ENCODE measurements around the gene TOP1. TPM values are rescaled to one million over a fixed set of nuclear protein-coding genes. Genes with fewer than 3 reads are reported as not detected.

Gene TOP1
- polyA plus RNA-seq, 12 donors = 50.6 to 75.8 (median 60.7) TPM; not detected in 1

DNA sequence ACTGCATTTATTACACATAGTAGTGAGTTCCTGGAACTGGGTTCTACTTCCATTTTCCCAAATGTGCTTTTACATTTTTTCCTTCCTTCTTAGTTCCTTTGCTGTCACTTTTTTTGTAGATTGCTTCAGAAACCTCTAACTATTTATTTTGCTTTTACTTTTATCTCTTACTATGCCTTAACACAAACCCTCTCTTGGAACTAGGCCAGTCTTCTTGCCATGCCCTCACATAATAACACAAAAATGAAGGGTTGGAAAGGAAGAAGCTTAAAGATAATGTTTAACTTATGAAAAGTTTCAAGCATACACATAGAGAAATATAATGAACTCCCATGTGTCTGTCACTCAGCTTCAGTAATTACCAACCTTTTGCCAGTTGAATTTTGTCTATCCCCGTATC is 27.1 kb downstream of the TOP1 start:
- DNase-seq = no peak

DNA sequence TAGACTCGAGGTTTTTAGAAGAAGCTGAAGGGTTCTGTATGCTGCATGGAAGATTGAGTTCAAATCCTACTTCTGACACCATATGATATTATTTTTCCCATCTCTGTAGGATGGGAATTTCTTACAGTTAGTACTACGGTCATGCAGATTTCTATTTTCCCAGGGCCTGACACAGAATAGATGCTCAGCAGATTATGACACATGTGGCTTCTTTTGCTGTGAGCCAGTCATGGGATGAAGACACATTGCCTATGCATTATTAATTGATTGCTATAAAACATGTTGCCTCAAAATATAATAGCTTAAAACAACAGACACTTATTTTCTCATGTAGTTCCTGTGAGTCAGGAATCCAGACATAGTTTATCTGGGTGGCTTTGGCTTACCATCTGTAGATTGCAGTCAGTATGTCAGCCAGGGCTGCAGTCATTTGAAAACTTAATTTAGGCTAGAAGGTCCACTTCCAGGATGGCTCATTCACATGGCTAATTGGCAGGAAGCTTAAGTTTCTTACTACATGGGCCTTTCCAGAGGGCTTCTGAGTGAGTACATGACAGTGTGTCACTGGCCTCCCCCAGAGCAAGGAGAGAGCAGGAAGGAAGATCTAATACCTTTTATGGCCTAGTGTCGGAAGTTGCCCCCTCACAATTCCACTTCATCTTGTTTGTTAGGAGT is 29.5 kb downstream of the TOP1 start:
- DNase-seq = no peak

DNA sequence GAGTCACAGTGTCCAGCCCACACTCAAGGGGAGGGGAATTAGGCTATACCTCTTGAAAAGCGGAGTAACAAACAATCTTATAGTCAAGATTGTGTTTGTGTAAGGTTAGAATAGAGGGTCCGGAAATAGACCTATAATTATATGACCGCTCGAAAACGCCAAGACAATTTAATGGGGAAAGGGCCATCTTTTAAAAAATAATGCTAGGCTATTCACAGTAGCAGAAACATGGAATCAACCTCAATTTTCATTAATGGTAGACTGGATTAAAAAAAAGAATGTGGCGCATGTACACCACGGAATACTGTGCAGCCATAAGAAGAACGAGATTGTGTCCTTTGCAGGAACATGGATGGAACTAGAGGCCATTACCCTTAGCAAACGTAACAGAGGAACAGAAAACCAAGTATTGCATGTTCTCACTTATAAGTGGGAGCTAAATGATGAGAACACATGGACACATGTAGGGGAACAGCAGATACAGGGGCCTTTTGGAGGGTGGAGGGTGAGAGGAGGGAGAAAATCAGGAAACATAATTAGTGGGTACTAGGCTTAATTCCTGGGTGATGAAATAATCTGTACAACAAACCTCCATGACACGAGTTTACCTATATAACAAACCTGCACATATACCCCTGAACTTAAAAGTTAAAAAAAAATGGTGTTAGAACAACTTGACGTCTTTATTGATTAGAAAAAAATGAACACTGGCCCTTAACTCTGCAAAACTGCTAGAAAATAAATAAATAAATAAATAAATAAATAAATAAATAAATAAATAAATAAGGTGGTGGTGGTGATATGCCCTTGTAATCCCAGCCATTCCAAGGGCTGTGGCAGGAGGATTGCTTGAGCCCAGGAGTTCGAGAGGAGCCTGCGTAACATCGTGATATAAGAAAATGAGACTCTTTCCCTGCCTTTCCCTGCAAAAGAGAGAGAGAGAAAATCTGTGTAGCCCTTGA is 30.3 kb downstream of the TOP1 start:
- DNase-seq = no peak

DNA sequence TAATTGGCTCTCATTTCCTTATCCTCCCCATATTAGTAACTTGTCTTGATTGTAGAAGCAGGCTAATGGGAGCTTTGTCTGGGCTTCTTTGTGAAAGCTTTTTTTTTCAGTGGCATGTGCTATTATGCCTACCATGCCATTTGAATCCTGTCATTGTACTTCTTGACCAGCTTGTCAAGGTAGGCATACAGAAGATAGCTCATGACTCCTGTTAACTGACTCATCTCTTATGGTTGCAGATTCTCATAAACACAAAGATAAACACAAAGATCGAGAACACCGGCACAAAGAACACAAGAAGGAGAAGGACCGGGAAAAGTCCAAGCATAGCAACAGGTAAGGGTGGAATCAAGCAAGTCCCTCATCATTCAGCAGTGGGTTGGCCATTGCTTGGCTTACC is 32.5 kb downstream of the TOP1 start:
- DNase-seq = no peak

DNA sequence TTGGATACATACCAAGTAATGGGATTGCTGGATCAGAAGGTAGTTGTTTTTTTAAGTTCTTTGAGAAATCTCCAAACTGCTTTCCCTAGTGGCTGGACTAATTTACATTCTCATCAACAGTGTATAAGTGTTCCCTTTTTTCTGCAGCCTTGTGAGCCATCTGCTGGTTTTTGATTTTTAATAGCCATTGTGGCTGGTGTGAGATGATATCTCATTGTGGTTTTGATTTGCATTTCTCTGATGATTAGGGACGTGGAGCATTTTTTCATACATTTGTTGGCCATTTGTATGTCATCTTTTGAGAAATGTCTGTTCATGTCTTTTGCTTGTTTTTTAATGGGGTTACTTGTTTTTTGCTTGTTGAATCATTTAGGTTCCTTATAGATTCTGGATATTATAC is 34.8 kb downstream of the TOP1 start:
- DNase-seq = no peak

DNA sequence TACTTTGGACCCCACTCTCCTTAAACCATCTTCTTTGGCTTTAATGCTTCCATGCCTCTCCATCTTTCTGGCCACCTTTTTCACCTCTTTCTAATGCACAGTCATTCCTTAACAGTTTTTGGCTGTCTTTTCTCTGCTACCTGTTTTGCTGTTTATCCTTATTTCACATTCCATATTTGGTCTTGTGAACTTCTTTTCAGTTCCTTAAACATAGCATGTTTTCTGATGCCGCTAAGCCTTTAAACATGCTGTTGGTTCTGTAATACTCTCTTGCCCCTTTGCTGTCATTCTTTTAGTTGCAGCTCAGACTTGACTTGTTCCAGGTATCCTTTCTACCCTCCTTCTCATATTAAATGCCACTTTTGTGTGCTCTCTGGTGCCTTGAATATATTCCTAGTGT is 35.8 kb downstream of the TOP1 start:
- DNase-seq = no peak

GRCh38 chr20:41065716-41066115 is 37.1 kb downstream of the TOP1 start:
- DNase-seq = no peak

DNA sequence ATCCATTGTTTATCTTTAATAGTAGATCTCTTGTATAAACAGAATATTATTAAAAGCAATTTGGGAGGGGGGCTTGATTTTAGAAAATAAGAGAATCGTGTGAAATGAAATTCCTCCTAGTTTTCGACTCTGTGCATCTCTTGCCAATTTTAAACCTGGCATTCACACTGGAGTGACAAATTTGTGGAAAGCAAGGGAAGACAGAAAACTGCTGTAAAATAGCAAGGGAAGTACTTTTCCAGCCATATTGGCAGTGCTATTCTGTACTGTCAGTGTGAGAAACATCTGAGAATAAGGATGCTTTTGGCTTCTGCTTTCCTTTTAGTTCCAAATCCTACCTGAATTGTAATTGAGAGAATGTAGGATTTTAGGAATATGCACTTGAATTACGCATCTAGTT is 40.2 kb downstream of the TOP1 start:
- DNase-seq = peak; percentile 39

- DNase-seq = peak; percentile 63
These were observed 43.7 kb downstream of the TOP1 start for GRCh38 chr20:41072190-41072863.

GRCh38 chr20:41072915-41073314 is 44.3 kb downstream of the TOP1 start:
- DNase-seq = no peak

GRCh38 chr20:41074441-41074840 is 45.8 kb downstream of the TOP1 start:
- no peak for DNase-seq

DNA sequence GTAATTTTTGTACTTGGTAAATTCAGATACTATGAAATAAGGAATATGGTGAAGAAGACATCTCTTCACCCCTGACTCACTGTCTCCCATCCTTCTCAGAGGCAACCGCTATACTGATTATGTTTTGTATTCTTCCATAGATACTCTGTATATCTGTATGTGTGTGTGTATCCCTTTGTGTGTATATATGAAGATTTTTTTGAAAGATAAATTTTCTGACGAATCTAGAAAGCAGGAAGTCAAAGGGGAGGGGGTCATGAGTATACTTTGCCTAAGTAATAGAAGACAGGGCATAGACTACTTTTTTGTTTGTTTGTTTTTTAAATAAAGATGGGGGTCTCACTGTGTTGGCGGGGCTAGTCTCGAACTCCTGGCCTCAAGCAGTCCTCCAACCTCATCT is 48.2 kb downstream of the TOP1 start:
- no peak for DNase-seq

- no peak for DNase-seq
These were observed 49.7 kb downstream of the TOP1 start for GRCh38 chr20:41078329-41078728.

DNA sequence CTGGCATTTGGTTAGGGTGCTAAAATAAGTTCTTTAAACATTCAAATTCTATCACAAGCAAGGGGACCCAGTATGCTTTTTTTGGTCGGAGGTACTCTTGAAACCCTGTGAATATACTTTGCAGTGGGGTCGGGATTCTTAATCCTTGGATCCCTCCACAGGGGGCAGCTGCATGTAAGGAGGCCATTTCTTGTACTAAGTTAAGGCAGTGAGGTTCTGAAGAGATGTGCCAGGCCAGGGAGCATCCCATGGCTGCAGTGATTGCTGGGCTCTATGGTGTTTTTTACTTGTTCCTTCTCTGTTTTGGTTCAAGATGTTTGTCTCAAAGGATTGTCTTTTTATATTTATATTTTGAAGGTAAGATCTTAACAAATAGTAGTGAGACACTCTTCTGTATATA is 50.4 kb downstream of the TOP1 start:
- no peak for DNase-seq

DNA sequence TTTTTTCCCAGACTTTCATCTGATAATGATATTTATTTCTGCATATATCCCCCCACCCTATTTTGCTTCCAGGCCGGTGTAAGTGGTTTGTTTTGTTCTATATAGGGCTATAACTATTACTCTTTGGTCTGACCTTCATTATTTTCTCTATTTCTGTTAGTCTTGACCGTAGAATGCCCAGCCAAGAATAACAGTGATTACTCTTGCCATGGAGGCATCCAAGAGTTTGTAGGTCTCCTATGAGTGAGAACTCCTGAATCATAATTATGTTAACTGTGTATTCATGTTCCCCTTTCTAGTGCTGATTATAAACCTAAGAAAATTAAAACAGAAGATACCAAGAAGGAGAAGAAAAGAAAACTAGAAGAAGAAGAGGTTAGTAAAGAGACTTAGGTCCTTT is 52.2 kb downstream of the TOP1 start:
- no peak for DNase-seq

DNA sequence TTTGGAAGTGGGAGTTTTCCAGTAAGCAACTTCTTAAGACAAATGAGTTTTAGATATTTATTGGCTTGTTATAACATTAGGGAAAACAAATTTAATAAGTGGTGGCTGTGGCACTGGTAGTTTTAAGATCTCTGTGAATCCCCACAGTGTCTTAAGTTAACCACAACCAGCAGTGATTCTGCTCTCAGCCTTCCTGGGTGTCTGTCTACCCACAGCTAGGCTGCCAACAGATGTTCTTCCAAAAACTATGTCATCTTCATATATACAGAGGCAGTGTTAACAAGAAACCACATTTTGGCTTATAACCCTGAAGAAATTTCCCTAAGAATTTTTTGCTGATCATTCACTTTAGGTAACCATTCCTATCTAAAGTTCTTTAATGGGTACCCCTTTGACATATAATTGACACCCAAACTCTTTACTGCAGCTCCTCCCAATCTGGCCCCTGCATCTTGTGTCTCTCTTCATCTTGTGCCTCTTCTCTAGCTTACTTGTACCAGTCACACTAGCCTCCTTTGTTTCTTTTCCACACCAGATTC is 52.7 kb downstream of the TOP1 start:
- DNase-seq = no peak

- DNase-seq = no peak
These were observed 53.7 kb downstream of the TOP1 start for GRCh38 chr20:41082306-41082705.

GRCh38 chr20:41085606-41086005 is 57.0 kb downstream of the TOP1 start:
- DNase-seq = no peak

DNA sequence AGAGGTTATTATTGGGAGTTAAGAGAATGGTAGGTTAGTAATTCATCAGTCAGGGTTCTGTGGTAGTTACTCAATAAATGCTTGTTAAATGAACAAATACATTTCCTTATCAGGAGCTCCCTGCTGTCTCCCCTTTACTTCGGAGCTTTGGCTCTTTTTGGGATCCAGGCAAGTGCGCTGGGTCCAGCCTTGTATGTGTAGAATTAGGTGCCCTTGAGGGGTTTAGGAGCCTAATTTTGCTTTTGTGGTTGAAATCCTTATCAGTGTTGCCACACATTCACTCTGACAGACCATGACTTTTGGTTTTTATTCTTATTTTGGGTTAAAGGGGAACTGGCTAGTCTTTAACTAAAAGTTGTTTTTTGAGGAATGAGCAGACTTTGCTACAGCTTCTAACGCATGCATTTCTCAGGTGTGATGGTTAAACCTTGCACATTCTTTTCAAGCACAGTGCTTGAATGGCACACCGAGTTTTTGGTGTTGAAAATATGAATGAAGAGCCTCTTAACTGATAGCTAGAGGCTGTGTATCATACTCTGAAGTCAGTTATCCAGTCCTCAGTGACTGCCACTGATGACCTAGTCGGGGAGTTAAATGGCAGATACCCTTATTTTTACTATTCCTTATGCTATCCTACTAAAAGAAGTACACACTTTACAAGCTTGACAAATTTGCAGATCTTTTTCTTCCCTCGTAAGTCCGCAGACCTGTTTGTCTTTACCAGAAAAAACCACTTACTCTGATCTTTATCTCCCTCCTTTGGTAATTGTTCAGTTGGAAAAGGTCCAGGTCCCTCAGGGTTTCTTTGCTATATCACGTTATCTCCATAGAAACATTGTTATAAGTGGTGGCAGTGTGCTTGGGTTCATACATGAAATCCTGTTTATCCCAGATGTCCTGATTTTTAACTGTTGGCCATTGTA is 58.0 kb downstream of the TOP1 start:
- no peak for DNase-seq

DNA sequence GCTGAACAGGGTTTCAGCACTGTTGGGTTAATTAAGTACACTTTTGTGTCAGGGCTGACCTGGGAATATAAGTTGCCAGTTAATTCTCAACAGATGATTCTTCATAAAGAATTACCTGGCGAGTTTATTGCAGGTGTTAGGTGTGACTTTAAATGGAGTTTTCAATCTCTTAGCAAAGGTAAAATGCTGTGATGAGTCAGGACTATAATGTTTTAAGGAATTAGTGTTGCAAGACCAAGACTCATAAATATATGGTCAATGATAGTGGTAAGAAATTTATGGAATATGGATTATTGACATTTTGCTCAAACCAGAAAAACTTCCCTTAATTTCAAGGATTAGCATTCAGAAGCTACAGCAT is 58.7 kb downstream of the TOP1 start:
- no peak for DNase-seq

DNA sequence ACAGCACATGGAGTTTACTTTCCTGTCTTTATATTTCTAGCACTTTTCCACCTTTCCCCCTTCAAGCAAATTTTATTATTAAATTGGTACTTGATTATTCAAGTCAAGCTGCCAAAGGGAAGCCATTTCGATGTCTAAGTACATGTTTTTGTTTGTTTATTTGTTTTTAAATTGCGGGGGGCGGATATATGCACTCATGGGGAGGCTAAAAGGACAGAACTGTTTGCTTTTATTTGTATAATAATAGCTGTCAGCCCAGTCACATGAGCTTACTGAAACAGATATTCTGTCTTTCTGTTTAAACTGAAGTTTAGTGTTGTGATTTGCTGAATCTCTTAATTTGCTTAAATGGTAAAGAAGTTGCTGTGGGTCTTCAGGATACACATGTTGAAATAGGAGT is 59.2 kb downstream of the TOP1 start:
- no peak for DNase-seq

All from muscle of arm (tissue), 12 donors.